Measurements from ENCODE around the gene FXYD5.

- TF ChIP-seq CTCF (IDR thresholded peaks at IDR 0.05) (no peak), POLR2A (IDR thresholded peaks at IDR 0.05) (no peak)
These were observed 14.2 kb upstream of the FXYD5 start for GRCh38 chr19:35140207-35140961.

Measured in right lobe of liver (tissue), 4 donors.